GM18508 (cell line): Measurements from ENCODE around the gene STK39.

Source experiments
- ATAC-seq: cut with Tn5 transposase; IDR thresholded peaks from one replicate; pipeline ENCODE4 v1.9.1; 2021; ENCODE audit warnings: moderate number of reproducible peaks; ENCODE audit not compliant: insufficient read depth, unreplicated experiment

STK39 gene

GRCh38 chr2:168059758-168060157 lies 187.6 kb downstream of the STK39 start:
- no peak for ATAC-seq

GRCh38 chr2:168058675-168059074 lies 188.7 kb downstream of the STK39 start:
- no peak for ATAC-seq

- ATAC-seq, result no peak
Observed at GRCh38 chr2:168056242-168056787, 191.1 kb downstream of the STK39 start.

GRCh38 chr2:168054657-168055056 lies 192.7 kb downstream of the STK39 start:
- ATAC-seq, result no peak

- ATAC-seq, result no peak
Observed at GRCh38 chr2:168053676-168054075, 193.7 kb downstream of the STK39 start.

- ATAC-seq, result no peak
Observed at GRCh38 chr2:168052773-168053172, 194.6 kb downstream of the STK39 start.

- ATAC-seq, result no peak
Observed at GRCh38 chr2:168050377-168050776, 197.0 kb downstream of the STK39 start.

GRCh38 chr2:168049609-168050008 lies 197.8 kb downstream of the STK39 start:
- no peak for ATAC-seq

GRCh38 chr2:168047091-168047690 lies 200.2 kb downstream of the STK39 start:
- no peak for ATAC-seq

- ATAC-seq, result no peak
Observed at GRCh38 chr2:168044579-168044978, 202.8 kb downstream of the STK39 start.

- no peak for ATAC-seq
Observed at GRCh38 chr2:168044176-168044575, 203.2 kb downstream of the STK39 start.

GRCh38 chr2:168042127-168042824 lies 205.1 kb downstream of the STK39 start:
- ATAC-seq, result peak; percentile 95

- no peak for ATAC-seq
Observed at GRCh38 chr2:168039881-168040280, 207.5 kb downstream of the STK39 start.

- ATAC-seq, result no peak
Observed at GRCh38 chr2:168037778-168038177, 209.6 kb downstream of the STK39 start.

- peak; percentile 50 for ATAC-seq
Observed at GRCh38 chr2:168035458-168035857, 211.9 kb downstream of the STK39 start.

- ATAC-seq, result no peak
Observed at GRCh38 chr2:168034616-168035015, 212.8 kb downstream of the STK39 start.

- no peak for ATAC-seq
Observed at GRCh38 chr2:168033966-168034365, 213.4 kb downstream of the STK39 start.

- ATAC-seq, result no peak
Observed at GRCh38 chr2:168032091-168032490, 215.3 kb downstream of the STK39 start.

GRCh38 chr2:168030862-168031624 lies 216.4 kb downstream of the STK39 start:
- peak; percentile 91 for ATAC-seq

GRCh38 chr2:168029071-168029470 lies 218.3 kb downstream of the STK39 start:
- no peak for ATAC-seq

GRCh38 chr2:168028362-168028761 lies 219.0 kb downstream of the STK39 start:
- ATAC-seq, result no peak
